Smooth muscle cell (in vitro differentiated cells): ENCODE measurements around the gene HCN2. TPM values are rescaled to one million over a fixed set of nuclear protein-coding genes. Genes with fewer than 3 reads are reported as not detected.

ENCODE experiments used
- DNase-seq: peaks from one replicate; lab custom pipeline; 2025; ENCODE audit not compliant: unreplicated experiment; lab: John Stamatoyannopoulos, UW
- H2AFZ ChIP-seq: fragments of 200-600 bp; sonication (generic); 2 replicates; pipeline ENCODE4 v1.6.0; 2016; ENCODE audit warnings: antibody characterized with exemption, low read depth, mild to moderate bottlenecking
- H3F3A ChIP-seq: fragments of 200-600 bp; sonication (generic); 2 replicates; pipeline ENCODE4 v1.6.0; 2017; ENCODE audit warnings: antibody characterized with exemption, low read depth
- H3K27ac ChIP-seq: fragments of 200-600 bp; sonication (generic); 2 replicates; pipeline ENCODE4 v1.5.1; 2016; ENCODE audit warnings: low read depth, mild to moderate bottlenecking
- H3K27me3 ChIP-seq: fragments of 200-600 bp; sonication (generic); 2 replicates; pipeline ENCODE4 v1.6.1; 2016; ENCODE audit warnings: low read depth, mild to moderate bottlenecking
- H3K36me3 ChIP-seq: fragments of 200-600 bp; sonication (generic); 2 replicates; pipeline ENCODE4 v1.5.1; 2016; ENCODE audit warnings: low read depth
- H3K4me1 ChIP-seq: fragments of 200-600 bp; sonication (generic); 2 replicates; pipeline ENCODE4 v1.5.1; 2016; ENCODE audit warnings: low read depth
- H3K4me2 ChIP-seq: fragments of 200-600 bp; sonication (generic); 2 replicates; pipeline ENCODE4 v1.6.0; 2016; ENCODE audit warnings: mild to moderate bottlenecking
- H3K4me3 ChIP-seq: fragments of 200-600 bp; sonication (generic); 2 replicates; pipeline ENCODE4 v1.5.1; 2016; ENCODE audit warnings: mild to moderate bottlenecking
- H3K79me2 ChIP-seq: fragments of 200-600 bp; sonication (generic); 2 replicates; pipeline ENCODE4 v1.6.0; 2016; ENCODE audit warnings: low read depth, mild to moderate bottlenecking
- H3K9ac ChIP-seq: fragments of 200-600 bp; sonication (generic); 2 replicates; pipeline ENCODE4 v1.6.0; 2016; ENCODE audit warnings: low read depth
- H3K9me3 ChIP-seq: fragments of 200-600 bp; sonication (generic); replicated peaks from 2 replicates; pipeline ENCODE4 v1.5.1; 2016; ENCODE audit warnings: low read depth
- H4K20me1 ChIP-seq: fragments of 200-600 bp; sonication (generic); 2 replicates; pipeline ENCODE4 v1.6.0; 2016; ENCODE audit warnings: low read depth
- CTCF ChIP-seq: fragments of 200-600 bp; sonication (generic); IDR thresholded peaks from 2 replicates; pipeline ENCODE4 v1.5.1; 2017; ENCODE audit warnings: borderline replicate concordance, mild to moderate bottlenecking, antibody characterized with exemption; ENCODE audit not compliant: insufficient read depth, poor library complexity, severe bottlenecking
- WGBS: methylation state at CpG from one replicate; pipeline ENCODE4 v1.1.7; 2016; ENCODE audit warnings: low lambda C conversion rate; 5-methylcytosine and 5-hydroxymethylcytosine counted together
- polyA plus RNA-seq: library from polyadenylated mRNA; unstranded; fragments of >200 nt; fragmentation: Nextera tagmentation; extraction: Ambion mirVana; gene quantifications from 2 replicates; pipeline ENCODE4 v1.2.1, GENCODE V29; 2016
- total RNA-seq: library from RNA; depleted of rRNA; stranded (reverse); fragments of >200 nt; gene quantifications from 2 replicates; pipeline ENCODE4 v1.2.3, GENCODE V29; 2014

The HCN2 gene
- total and polyA plus RNA-seq, 2 experiments from 2014 or later: 0.49 to 0.81 TPM

DNA sequence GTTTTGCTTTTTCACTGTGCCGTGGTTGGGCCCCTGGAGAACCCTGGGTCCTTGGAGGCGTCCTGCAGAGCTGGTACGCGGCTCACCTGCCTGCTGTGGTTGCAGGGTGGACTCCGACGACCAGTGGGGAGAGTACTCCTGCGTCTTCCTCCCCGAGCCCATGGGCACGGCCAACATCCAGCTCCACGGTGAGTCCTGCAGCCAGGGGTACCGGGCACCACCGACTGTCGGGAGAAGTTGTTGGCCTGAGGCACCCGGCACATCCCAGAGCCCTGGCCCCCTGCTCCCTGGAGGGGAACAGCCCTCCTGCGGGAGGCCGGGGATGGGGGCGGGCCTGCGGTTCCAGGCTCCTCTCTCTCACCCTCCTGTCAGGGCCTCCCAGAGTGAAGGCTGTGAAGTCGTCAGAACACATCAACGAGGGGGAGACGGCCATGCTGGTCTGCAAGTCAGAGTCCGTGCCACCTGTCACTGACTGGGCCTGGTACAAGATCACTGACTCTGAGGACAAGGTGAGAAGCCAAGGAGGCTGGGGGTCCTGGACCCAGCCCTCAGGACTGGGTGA, 9.3 kb upstream of the HCN2 start:
- Histone ChIP-seq H3K4me3 (no peak overlapping the region), H3K4me2 (no peak overlapping the region), H3K27me3 (no peaks in the 10 kb centered on the region), H3K36me3 (no peaks in the 10 kb centered on the region), H3K9ac (no peak overlapping the region), H3K27ac (no peak overlapping the region), H3K79me2 (peaks cover 52% of the 10 kb centered on the region), H3K9me3 (no peaks in the 10 kb centered on the region), H2AFZ (no peak overlapping the region), H3K4me1 (peaks cover 7% of the 10 kb centered on the region), H4K20me1 (peaks cover 93% of the 10 kb centered on the region), H3F3A (no peaks in the 10 kb centered on the region)
- WGBS: 94% methylated on average over 22 of the region's 22 CpGs
- DNase-seq: no peak
- no peak for TF ChIP-seq CTCF

DNA sequence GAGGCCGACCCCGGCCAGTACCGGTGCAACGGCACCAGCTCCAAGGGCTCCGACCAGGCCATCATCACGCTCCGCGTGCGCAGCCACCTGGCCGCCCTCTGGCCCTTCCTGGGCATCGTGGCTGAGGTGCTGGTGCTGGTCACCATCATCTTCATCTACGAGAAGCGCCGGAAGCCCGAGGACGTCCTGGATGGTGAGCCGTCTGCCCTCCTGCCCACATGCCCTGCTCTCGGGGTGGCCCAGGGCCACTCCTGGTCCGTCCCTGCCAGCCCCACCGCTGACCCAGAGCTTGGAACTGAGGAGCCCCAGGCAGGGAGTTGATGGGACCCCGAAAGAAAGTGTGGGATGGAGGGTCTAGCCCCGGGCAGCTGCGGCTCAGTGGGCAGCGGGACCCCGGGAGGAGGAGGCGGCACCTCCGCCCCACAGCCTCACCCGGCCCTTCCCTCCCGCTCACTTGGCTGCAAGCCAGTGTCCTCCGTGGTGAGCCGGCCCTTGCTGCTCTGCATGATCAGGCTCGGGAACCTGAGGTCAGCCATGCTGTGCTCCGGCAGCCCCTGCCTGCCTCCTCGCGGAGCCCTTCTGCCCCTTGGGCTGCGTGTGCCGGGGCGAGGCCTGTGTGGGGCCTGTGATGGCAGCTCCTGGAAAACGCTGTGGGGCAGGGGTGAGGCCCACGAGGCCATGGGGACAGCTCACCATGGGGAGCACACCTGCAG, 8.1 kb upstream of the HCN2 start:
- no peak overlapping the region for H3K4me3 ChIP-seq
- TF ChIP-seq CTCF: no peak
- no peaks in the 10 kb centered on the region for H3K9me3 ChIP-seq
- no peak overlapping the region for H3K4me2 ChIP-seq
- no peak overlapping the region for H3K27ac ChIP-seq
- no peak overlapping the region for H2AFZ ChIP-seq
- DNase-seq: no peak
- WGBS: 94% methylated on average over 40 of the region's 40 CpGs
- peaks cover 40% of the 10 kb centered on the region for H3K79me2 ChIP-seq
- H4K20me1 ChIP-seq: peaks cover 81% of the 10 kb centered on the region
- H3K4me1 ChIP-seq: no peaks in the 10 kb centered on the region
- H3F3A ChIP-seq: no peaks in the 10 kb centered on the region
- H3K27me3 ChIP-seq: no peaks in the 10 kb centered on the region
- no peak overlapping the region for H3K9ac ChIP-seq
- H3K36me3 ChIP-seq: no peaks in the 10 kb centered on the region

DNA sequence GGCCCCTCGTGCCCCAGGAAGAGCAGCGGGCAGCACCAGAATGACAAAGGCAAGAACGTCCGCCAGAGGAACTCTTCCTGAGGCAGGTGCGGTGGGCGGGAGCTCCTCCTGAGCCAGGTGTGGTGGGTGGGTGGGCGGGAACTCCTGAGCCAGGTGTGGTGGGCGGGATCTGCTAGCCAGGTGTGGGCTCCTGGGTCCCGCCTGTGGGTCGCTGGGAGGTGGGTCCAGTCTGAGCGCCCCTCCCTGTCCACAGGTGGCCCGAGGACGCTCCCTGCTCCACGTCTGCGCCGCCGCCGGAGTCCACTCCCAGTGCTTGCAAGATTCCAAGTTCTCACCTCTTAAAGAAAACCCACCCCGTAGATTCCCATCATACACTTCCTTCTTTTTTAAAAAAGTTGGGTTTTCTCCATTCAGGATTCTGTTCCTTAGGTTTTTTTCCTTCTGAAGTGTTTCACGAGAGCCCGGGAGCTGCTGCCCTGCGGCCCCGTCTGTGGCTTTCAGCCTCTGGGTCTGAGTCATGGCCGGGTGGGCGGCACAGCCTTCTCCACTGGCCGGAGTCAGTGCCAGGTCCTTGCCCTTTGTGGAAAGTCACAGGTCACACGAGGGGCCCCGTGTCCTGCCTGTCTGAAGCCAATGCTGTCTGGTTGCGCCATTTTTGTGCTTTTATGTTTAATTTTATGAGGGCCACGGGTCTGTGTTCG, 7.0 kb upstream of the HCN2 start:
- no peak for DNase-seq
- H3K27me3 ChIP-seq: no peaks in the 10 kb centered on the region
- no peaks in the 10 kb centered on the region for H3K9me3 ChIP-seq

More for the DNA sequence above, 7.0 kb upstream of the HCN2 start:
- TF ChIP-seq CTCF: no peak
- H3F3A ChIP-seq: no peaks in the 10 kb centered on the region
- H3K9ac ChIP-seq: no peak overlapping the region
- WGBS: 67% methylated on average over 30 of the region's 31 CpGs
- peak overlapping the region; percentile 33 for H3K27ac ChIP-seq
- H3K79me2 ChIP-seq: peaks cover 29% of the 10 kb centered on the region
- H3K4me2 ChIP-seq: no peak overlapping the region
- H3K36me3 ChIP-seq: no peaks in the 10 kb centered on the region
- H4K20me1 ChIP-seq: peaks cover 70% of the 10 kb centered on the region
- no peak overlapping the region for H2AFZ ChIP-seq
- H3K4me3 ChIP-seq: no peak overlapping the region
- H3K4me1 ChIP-seq: no peaks in the 10 kb centered on the region
